ENCODE data around the gene SLC16A9.
"Not testable (repeated sequence)": the region's sequence is repeated elsewhere in the genome, so short reads cannot be mapped to it uniquely, and the experiment has no call there.

Gene SLC16A9

DNA sequence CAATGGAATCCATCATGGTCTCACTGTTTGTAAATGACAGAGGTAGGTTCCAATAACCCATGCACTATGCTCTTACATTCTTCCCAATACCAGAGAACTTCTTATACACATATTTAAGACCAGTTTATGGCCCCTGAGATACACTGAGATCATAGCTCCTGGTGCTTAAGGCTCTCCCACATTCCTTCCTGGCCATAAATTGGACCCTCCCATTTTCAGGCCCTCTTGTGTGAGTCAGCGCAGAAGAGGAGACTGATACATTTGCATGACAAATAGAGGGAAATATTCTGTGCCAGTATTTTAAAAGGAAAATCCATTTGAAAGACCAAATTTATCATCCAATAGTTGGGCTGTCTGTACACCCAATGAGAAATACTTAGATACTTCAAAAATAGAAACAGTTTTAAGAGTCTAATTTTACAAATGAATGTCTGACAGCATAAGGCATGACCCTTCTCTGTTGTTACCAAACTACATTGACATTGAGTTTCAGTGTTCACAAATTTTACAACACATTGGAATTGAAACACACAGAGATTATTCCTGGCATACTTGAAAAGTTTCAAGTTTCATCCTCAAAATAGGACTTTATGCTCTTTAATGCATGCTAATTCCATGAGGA, 35.3 kb downstream of the SLC16A9 start:
- no peak for DNase-seq (ENCODE audit: low read depth)

DNA sequence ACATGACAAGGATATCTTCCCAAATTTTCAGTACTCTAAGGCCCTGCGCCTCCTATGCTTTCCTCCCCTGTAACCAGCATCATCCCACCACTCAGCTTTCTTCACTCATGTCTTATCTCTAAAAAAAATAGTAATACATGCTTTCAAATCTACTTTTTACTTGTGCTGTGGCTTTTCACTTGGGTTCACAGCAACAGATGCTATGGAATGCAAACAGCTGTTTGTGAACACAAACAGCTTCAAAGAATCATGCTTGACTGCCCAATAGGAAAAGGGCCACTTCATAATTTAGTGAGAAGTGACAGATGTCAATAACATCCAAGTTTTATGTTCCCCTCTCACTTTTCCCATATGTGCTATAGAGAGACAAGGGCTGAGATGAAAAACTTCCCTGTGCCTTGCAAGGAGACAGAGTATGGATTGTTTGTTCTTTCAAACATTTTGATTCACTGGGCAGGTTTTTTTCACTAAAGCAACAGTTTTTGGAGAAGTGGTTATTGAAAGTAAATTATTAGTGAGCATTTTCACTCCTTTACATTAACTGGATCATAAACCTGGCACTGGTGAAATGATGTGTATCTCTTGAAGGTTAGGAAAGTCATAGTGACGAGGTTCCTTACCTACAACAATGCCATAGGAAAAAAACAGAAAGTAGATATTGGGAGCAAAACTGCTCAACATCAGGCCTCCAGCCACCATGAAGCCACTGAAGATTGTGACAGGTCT, 37.3 kb downstream of the SLC16A9 start:
- DNase-seq (ENCODE audit: low read depth), result no peak

DNA sequence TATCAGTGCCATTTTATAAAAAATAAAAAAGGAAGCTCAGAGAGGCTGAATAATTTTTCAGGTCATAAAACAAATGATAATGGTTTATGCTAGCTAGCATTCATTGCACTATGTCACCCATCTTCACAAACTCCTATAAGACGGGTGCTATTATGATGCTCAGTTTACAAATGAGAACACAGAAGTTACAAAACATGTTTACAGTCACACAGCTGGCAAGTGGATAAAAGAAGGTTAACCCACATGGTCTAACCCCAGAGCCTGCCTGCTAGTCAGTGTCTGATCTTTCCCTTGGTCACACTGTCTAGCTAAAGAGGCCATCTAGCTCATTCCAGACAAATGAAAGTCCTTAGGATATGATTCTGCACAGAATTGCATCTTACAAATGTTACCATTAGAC, 39.4 kb downstream of the SLC16A9 start:
- DNase-seq (ENCODE audit: low read depth), result no peak

DNA sequence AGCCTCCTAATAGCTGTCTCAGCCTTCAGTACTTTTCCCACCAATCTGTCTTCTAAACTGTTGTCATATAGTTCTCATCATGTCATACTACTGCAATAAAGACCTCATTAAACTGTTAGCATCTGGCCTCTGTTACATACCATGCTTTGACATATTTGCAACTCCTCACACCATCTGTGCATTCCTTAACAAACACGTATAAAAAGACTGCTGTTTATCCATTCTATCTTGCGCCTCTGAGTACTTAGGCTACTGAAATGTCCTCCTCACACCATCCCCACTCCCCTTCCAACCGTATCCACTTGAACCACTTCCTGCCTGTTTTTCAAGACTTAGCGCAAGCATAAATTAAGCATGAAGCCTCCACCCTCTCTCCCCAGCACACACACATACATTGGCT, 41.6 kb downstream of the SLC16A9 start:
- no peak for DNase-seq (ENCODE audit: low read depth)

DNA sequence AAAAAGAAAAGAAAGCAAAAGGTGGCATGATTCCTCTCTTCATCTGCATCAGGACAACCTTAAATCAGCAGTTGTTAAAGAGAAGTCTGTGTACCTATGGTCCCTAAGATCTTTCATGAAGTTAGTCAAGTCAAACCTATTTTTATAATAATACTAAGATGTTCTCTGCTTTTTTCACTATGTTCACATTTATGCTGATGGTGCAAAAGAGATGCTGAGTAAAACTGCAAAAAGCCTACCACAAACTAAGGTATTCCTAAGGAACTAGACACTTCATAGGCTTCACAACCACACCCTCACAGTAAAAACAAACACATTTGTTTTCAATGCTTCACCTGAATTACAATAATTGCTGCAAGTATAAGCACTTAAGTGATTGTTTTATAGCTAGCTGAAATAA, 43.3 kb downstream of the SLC16A9 start:
- DNase-seq (ENCODE audit: low read depth), result no peak

DNA sequence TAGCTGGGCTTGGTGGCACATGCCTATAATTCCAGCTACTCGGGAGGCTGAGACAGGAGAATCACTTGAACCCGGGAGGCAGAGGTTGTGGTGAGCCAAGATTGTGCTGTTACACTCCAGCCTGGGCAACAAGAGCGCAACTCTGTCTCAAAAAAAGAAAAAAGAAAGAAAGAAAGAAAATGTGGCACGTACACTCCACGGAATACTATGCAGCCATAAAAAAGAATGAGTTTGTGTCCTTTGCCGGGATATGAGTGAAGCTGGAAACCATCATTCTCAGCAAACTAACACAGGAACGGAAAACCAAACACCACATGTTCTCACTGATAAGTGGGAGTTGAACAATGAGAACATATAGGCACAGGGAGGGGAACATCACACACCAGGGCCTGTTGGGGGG, 46.4 kb downstream of the SLC16A9 start:
- DNase-seq (ENCODE audit: low read depth), result not testable (repeated sequence)

DNA sequence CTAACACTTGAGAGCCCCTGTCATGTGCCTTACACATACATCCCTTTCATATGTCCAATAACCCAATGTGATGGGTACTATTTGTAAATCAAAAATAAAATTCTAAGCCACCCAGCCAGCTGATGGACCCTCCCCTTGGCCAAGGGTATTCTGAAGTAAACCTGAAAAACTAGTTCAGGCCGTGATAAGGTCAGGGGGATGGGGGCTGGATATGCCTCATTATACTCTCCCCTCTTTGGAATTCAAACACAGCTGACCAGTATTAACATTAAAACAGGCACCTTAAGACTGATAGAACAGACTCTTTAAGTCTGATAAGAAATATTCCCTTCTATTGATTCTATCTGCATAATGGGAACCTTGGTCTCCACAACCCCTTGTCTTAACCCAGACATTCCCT, 51.9 kb downstream of the SLC16A9 start:
- no peak for DNase-seq (ENCODE audit: low read depth)

DNA sequence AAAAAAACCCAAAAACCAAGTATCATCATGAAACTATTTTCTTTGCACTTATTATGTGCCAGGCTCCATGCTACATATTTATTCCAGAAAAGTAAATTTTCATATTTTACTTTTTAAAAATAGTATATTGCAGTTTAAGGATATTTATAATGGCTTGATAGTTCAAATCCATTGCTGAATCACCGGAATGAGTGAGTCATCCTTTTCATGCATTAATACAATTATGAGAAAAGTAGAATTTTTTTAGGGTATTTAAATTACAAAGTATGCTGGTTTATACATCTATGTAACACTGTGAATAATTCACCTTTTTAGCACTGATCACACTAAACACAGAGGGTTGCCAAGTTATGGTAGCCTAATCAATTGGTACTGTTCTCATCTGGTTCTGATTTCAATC, 54.3 kb downstream of the SLC16A9 start:
- no peak for DNase-seq (ENCODE audit: low read depth)

DNA sequence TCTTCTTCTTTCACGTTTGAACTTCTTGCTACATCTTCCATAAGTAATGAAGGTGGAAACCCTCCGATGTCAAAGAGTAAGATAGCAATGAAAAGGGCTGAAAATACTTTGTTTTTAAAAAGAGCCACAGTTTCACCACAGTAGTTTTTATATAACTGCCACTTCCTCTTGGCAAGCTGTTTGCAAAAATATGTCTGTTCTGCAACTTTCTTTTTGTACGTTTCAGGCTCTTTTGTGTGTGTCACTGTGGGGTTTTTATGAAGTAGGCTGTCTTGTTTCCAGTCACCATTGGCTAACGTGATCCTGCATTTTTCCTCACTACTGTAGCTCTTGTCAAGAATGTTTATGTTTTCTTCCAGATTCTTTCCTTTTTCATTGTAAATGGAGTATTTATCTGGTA, 55.6 kb downstream of the SLC16A9 start:
- DNase-seq (ENCODE audit: low read depth), result no peak

DNA sequence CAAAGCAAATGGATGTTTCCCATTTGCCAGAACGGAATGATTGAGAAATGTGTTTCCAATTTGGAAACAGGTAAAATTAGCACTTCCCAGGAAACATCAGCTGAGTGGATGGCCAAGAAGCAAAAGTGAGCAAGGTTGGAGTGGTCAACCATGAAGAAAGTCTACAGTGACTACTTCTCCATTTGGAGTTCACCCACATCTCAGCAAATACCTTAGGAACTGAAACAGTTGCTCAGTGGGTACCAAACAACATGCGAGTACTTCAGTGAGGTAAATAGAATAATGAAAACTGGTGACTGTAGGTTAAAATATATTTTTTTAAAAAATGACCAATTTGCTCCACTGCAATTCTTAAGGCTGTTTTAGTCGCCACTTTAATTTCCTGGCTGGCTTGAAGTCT, 57.7 kb downstream of the SLC16A9 start:
- no peak for DNase-seq (ENCODE audit: low read depth)

DNA sequence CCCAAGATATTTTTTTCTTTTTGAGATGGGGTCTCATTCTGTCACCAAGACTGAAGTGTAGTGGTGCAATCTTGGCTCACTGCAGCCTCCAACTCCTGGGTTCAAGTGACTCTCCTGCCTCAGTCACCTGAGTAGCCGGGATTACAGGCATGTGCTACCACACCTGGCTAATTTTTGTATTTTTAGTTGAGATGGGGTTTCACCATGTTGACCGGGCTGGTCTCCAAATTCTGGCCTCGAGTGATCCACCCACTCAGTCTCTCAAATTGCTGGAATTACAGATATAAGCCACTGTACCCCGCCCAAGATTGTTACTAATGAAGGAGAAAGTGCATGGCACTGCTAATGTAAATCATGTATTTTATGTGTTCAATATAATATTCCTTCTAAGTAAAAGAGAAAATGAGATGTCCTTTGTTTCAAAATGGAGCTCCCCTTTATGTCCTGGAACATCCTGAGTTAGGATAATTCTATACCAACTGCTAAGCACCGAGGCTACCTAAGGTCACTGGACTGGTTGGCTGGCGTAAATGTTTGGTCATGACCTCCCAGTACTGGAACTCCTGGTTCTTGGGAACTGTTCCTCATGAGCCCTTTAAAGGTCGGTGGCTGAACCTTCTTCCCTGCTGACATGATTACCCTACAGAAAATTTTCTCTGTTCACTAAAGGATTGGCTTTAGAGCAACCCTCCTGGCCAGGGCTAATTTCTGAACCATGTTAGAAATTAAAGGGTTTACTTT, 59.9 kb downstream of the SLC16A9 start:
- no peak for DNase-seq (ENCODE audit: low read depth)

DNA sequence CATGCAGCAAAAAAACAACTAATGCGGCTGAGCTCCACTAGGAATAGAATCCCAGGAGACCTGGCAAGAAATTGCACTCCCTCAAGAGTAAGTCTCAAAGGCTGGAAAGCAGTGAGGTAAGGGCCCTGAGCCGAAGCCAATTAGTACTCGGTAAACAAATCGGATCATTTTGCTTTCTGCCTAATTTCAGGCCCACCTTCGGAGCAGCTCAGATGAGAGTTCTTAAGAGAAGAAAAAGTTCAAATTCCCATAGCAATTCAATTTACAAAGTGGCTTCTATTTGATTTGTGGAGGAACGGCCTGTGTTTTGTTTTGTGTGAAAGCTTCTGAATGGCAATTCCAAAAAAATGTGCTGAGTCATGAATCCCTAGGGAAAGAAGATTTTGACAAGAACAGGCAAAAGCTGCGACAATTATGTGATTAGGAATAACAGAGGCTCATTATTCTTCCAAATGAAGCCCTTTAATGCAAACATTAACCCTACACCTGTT, 60.9 kb downstream of the SLC16A9 start:
- DNase-seq (ENCODE audit: low read depth), result no peak

DNA sequence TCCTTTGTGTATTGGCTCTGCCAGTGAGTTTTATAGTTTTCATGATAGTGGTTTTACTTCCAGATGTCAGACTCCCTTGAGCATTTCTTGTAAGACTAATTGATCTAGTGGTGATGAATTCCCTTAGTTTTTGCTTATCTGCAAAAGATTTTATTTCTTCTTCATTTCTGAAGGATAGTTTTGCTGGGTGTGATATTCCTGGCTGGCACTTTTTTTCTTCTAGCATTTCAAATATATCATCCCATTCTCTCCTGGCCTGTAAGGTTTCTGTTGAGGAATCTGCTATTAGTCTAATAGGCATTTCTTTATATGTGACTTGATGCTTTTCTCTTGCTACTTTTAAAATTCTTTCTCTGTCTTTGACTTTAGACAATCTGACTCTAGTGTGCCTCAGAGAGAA, 64.8 kb downstream of the SLC16A9 start:
- DNase-seq (ENCODE audit: low read depth), result no peak

DNA sequence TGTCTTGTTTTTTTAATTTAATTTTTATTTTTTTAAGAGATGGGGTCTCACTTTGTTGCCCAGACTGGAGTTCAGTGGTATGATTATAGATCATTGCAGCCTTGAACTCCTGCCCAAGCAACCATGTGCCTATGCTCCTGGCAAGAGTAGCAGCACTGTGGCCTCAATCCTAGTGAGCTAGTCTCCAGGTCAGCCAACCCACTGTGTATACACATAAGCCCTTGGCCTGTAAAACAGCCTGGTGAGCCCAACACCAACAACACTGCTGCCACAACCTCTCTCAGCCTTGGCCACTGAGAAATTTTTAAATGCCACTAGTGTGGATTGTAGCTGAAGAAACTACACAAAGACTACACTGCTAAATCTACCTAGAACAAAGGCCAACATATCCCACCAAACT, 68.0 kb downstream of the SLC16A9 start:
- not testable (repeated sequence) for DNase-seq (ENCODE audit: low read depth)

DNA sequence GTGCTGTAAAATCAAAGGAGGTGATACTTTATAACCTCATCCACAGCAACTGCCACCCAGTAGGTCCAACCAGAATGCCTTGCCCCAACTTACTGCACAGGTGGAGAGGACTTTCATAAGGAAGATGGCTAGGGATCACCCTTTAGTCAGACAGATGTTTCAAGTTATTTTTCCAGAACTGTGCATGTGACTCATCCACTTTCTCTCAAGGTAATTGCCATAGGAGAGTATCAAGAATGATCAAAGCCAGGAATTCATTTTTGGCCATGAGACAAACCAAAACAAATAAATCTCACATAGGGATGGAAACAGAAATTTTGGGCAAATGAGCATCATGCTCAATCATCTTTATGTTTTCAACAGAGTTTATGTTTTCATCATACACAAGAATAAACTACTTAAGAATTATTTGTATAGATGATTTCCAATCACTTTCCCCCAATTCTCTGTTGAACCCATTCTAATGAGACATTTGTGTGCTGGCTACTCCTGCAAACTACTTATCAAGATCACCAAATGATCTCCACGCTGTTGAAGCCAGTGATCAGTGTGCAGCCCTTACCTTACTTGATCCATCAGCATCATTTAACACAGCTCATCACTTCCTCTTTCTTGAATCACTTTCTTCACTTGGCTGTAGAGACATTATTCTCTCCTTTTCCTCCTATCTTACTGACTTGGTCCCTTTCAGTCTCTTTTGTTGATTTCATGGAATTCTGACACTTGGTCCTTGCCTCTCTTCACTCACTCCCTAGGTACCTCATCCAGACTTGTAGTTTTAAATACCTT, 74.0 kb downstream of the SLC16A9 start:
- DNase-seq (ENCODE audit: low read depth), result no peak

DNA sequence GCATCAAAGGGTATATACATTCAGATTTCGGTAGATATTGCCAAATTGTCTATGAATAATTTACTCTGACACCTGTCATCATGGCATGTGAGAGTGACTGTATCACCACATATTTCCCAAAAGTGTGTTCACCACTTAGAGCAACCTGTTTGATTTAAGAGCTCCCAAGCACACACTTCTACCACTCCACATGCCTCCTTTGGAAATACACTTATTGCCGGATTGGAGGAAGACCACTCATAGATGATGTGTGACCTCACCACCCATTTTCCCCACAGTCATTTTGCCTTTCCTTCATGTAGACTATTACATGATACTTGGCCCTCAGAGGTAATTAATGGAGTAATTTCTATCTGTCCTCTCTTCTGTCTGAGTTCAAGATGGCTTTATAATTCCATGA, 75.5 kb downstream of the SLC16A9 start:
- DNase-seq (ENCODE audit: low read depth), result no peak

DNA sequence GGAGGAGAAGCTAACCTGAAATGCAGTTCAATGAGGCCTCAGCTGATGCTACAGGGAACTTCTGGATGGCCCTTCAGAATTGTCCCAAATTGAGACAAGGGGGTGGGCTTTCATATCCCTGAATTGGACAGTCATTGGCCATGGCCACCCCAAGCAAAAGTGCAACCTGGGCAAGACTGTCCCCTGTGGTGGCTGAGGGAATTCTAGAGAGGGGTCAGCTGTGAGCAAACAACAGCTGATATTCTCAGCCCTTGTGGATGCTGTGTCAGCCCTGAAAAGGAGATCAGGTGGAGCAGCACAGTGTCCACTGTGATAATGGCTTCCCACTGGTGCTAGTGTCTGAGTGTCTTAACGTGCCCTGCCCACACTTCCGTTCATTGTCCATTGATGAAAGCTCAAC, 76.6 kb downstream of the SLC16A9 start:
- DNase-seq (ENCODE audit: low read depth), result no peak

DNA sequence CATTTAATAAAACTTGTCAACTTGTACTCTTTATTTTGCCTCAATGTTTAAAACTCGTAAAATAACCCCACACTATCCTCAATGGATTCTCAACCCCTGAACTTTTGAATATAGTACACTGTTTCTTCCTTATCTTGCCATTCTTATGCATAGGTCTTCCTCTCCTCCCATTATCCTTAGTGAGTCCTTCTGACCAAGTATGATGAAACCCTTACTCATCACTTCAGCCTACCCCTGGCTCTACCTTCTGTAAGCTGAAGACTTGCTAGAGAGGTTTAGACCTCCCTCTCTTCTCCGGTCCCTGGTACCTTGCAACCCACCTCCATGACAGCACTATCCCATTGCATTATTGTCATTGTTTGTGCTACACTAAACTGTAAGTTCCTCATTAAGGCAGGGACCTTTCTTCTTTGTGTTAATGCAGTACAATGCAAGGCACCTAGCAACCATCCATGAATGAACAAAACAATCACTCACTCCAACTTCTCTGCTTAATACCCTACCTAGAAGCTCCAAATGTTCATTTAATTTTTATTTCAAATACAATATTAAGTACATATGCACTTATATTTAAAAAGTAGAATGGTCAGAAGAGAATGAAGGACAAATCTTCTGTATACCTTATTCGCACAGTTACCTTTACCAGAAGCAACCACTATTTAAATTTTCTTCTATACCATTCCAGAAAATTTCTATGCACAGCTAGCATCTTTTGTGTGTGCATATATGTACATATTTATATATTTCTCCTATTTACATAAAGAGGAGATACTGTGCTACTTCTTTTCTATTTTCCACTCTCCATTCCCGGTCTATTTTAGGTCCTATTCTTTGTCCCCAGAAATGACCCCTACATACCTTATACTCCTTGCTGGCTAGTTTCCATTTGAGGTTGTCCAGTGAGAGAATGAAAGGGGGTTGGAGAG, 77.5 kb downstream of the SLC16A9 start:
- no peak for DNase-seq (ENCODE audit: low read depth)

DNA sequence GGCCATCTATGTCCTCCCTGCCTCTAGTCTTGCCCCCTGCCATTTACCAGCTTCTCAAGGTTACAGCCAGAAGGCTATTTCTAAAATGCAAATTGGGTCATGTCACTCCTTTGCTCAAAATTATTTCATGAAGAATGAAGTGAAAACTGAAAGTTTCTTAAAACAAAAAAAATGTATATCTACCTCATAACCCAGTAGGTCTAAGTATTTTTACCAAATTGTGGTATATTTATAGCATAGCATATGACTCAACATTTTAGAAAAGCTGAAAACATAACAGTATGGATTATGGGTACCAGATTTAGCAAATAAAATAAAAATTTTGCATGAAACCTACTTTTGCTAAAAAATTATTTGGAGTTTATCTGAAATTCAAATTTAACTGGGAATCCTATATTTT, 78.4 kb downstream of the SLC16A9 start:
- no peak for DNase-seq (ENCODE audit: low read depth)

DNA sequence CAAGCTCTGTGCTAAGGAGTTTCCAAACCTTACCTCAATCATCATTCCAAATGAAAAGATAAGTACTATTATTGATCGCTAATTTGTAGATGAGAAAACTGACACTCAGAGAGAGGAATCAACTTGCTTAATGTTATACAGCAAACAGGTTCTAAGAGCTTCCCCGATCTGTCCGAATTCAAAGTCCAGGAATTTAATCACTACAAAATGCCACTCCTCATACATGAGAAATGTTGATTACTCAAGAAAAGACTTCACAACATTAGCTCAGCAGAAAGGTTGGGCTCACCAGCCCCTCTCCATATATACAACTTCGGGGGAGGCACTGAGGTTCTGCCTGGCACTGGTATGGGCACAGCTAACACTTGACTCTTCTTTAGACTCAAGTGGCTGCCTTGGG, 80.7 kb downstream of the SLC16A9 start:
- DNase-seq (ENCODE audit: low read depth), result no peak

DNA sequence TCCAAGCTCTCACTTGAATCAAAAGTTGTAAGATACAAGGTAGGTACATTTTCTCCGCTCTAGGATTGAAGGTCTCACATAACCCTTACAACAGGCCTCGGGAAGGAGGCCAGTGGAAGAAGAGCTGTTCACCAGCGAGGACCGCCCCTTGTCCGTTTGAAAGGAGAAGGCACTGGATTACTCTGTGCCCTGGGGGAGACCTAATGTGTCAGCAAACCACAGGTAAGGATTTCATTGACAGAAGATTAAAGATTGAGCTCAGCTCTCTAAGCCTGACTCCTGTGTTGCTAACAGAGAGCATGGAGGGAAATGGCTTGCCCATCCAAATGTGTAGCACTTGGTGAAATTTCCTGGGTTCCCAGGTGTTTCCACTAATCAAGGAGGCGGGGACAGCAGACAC, 81.2 kb downstream of the SLC16A9 start:
- no peak for DNase-seq (ENCODE audit: low read depth)
